HepG2 (cell line): ENCODE results near the gene PPOX. TPM values are rescaled to one million over a fixed set of nuclear protein-coding genes. Genes with fewer than 3 reads are reported as not detected.

ENCODE experiments used
- GABPB1 ChIP-seq: IDR thresholded peaks from 2 replicates; pipeline ENCODE4 v1.6.1; 2016; ENCODE audit warnings: mild to moderate bottlenecking, missing genetic modification reagents, moderate library complexity, missing compliant biosample characterization
- YEATS2 ChIP-seq: sonication (generic); formaldehyde crosslinking; IDR thresholded peaks from 2 replicates; pipeline ENCODE4 v1.4.0; 2020; ENCODE audit warnings: missing genetic modification reagents, borderline replicate concordance
- ZFY ChIP-seq: sonication (generic); formaldehyde crosslinking; IDR thresholded peaks from 2 replicates; pipeline ENCODE4 v1.4.0; 2020; ENCODE audit warnings: missing genetic modification reagents
- ZNF644 ChIP-seq: IDR thresholded peaks from 2 replicates; pipeline ENCODE4 v1.6.1; 2016; ENCODE audit warnings: low read depth
- ZNF678 ChIP-seq: sonication (generic); formaldehyde crosslinking; IDR thresholded peaks from 2 replicates; pipeline ENCODE4 v1.4.0; 2020; ENCODE audit warnings: mild to moderate bottlenecking, missing genetic modification reagents
- polyA plus RNA-seq, 8 experiments: library from polyadenylated mRNA; depleted of rRNA in 3 of 8; stranded (reverse) in 7 of 8; unstranded in 1 of 8; fragments of >200 nt; fragmentation: Illumina TruSeq in 4 of 8; extraction: Trizol in 4 of 8; gene quantifications; 2 replicates each; pipeline versions ENCODE4 v1.2.1 to v1.2.3, GENCODE V29; 2011 to 2016; ENCODE audit warnings: low read depth in 4 of 8, missing spikeins in 1 of 8, mixed read lengths in 1 of 8; ENCODE audit not compliant: insufficient read depth in 1 of 8
- total RNA-seq, 5 experiments: library from RNA; depleted of rRNA; stranded (reverse); fragments of >200 nt; fragmentation: Illumina TruSeq; extraction: Trizol; gene quantifications; 2 replicates each; pipeline ENCODE4 v1.2.3, GENCODE V29; 2016; ENCODE audit warnings: low read depth in 1 of 5
- TF ChIP-seq, protein P1 (sequence below): sonication (generic); formaldehyde crosslinking; IDR thresholded peaks from 2 replicates; pipeline ENCODE4 v1.5.0; 2020; ENCODE audit warnings: mild to moderate bottlenecking, missing genetic modification reagents, borderline replicate concordance
- TF ChIP-seq, protein P2 (sequence below): IDR thresholded peaks from 2 replicates; pipeline ENCODE4 v1.6.1; 2012; ENCODE audit warnings: low read length, improper control_type of control experiment
- TF ChIP-seq, protein P3 (sequence below): IDR thresholded peaks from 2 replicates; pipeline ENCODE4 v1.6.1; 2016; ENCODE audit warnings: low read depth, control low read depth

The PPOX gene
- total and polyA plus RNA-seq, 2 of the 13 experiments (the other 11 are each of a cell fraction or from before 2014, with no cell fraction given) = 15.5 to 27.7 TPM

- TF ChIP-seq, protein P1, sequence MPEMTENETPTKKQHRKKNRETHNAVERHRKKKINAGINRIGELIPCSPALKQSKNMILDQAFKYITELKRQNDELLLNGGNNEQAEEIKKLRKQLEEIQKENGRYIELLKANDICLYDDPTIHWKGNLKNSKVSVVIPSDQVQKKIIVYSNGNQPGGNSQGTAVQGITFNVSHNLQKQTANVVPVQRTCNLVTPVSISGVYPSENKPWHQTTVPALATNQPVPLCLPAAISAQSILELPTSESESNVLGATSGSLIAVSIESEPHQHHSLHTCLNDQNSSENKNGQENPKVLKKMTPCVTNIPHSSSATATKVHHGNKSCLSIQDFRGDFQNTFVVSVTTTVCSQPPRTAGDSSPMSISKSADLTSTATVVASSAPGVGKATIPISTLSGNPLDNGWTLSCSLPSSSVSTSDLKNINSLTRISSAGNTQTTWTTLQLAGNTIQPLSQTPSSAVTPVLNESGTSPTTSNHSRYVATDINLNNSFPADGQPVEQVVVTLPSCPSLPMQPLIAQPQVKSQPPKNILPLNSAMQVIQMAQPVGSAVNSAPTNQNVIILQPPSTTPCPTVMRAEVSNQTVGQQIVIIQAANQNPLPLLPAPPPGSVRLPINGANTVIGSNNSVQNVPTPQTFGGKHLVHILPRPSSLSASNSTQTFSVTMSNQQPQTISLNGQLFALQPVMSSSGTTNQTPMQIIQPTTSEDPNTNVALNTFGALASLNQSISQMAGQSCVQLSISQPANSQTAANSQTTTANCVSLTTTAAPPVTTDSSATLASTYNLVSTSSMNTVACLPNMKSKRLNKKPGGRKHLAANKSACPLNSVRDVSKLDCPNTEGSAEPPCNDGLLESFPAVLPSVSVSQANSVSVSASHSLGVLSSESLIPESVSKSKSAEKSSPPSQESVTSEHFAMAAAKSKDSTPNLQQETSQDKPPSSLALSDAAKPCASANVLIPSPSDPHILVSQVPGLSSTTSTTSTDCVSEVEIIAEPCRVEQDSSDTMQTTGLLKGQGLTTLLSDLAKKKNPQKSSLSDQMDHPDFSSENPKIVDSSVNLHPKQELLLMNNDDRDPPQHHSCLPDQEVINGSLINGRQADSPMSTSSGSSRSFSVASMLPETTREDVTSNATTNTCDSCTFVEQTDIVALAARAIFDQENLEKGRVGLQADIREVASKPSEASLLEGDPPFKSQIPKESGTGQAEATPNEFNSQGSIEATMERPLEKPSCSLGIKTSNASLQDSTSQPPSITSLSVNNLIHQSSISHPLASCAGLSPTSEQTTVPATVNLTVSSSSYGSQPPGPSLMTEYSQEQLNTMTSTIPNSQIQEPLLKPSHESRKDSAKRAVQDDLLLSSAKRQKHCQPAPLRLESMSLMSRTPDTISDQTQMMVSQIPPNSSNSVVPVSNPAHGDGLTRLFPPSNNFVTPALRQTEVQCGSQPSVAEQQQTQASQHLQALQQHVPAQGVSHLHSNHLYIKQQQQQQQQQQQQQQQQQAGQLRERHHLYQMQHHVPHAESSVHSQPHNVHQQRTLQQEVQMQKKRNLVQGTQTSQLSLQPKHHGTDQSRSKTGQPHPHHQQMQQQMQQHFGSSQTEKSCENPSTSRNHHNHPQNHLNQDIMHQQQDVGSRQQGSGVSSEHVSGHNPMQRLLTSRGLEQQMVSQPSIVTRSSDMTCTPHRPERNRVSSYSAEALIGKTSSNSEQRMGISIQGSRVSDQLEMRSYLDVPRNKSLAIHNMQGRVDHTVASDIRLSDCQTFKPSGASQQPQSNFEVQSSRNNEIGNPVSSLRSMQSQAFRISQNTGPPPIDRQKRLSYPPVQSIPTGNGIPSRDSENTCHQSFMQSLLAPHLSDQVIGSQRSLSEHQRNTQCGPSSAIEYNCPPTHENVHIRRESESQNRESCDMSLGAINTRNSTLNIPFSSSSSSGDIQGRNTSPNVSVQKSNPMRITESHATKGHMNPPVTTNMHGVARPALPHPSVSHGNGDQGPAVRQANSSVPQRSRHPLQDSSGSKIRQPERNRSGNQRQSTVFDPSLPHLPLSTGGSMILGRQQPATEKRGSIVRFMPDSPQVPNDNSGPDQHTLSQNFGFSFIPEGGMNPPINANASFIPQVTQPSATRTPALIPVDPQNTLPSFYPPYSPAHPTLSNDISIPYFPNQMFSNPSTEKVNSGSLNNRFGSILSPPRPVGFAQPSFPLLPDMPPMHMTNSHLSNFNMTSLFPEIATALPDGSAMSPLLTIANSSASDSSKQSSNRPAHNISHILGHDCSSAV (CRISPR knock-in tag) = no peak
- peak; percentile 64 for TF ChIP-seq GABPB1 (CRISPR knock-in tag)
- TF ChIP-seq, protein P2, sequence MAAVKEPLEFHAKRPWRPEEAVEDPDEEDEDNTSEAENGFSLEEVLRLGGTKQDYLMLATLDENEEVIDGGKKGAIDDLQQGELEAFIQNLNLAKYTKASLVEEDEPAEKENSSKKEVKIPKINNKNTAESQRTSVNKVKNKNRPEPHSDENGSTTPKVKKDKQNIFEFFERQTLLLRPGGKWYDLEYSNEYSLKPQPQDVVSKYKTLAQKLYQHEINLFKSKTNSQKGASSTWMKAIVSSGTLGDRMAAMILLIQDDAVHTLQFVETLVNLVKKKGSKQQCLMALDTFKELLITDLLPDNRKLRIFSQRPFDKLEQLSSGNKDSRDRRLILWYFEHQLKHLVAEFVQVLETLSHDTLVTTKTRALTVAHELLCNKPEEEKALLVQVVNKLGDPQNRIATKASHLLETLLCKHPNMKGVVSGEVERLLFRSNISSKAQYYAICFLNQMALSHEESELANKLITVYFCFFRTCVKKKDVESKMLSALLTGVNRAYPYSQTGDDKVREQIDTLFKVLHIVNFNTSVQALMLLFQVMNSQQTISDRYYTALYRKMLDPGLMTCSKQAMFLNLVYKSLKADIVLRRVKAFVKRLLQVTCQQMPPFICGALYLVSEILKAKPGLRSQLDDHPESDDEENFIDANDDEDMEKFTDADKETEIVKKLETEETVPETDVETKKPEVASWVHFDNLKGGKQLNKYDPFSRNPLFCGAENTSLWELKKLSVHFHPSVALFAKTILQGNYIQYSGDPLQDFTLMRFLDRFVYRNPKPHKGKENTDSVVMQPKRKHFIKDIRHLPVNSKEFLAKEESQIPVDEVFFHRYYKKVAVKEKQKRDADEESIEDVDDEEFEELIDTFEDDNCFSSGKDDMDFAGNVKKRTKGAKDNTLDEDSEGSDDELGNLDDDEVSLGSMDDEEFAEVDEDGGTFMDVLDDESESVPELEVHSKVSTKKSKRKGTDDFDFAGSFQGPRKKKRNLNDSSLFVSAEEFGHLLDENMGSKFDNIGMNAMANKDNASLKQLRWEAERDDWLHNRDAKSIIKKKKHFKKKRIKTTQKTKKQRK = no peak
- TF ChIP-seq, protein P3, sequence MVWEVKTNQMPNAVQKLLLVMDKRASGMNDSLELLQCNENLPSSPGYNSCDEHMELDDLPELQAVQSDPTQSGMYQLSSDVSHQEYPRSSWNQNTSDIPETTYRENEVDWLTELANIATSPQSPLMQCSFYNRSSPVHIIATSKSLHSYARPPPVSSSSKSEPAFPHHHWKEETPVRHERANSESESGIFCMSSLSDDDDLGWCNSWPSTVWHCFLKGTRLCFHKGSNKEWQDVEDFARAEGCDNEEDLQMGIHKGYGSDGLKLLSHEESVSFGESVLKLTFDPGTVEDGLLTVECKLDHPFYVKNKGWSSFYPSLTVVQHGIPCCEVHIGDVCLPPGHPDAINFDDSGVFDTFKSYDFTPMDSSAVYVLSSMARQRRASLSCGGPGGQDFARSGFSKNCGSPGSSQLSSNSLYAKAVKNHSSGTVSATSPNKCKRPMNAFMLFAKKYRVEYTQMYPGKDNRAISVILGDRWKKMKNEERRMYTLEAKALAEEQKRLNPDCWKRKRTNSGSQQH (CRISPR knock-in tag) = peak; percentile 48; the same call in 1 of the 2 replicates
- no peak for TF ChIP-seq ZNF644
- peak; percentile 92 for TF ChIP-seq YEATS2
- TF ChIP-seq ZFY (CRISPR knock-in tag) = peak; percentile 81
- no peak for TF ChIP-seq ZNF678 (CRISPR knock-in tag)
These were observed at the start of gene PPOX (continued) for GRCh38 chr1:161165742-161166668.
